ENCODE results near the gene P3H4. TPM values are rescaled to one million over a fixed set of nuclear protein-coding genes. Genes with fewer than 3 reads are reported as not detected.
A peak's percentile ranks its signal among the peaks of the same experiment; 100 is the strongest.

The P3H4 gene
- total RNA-seq, 1 donor from 2014 or later, result 32.1 TPM

- Histone ChIP-seq H3K36me3 (ENCODE audit: control insufficient read depth, insufficient read depth, low read length) (peaks cover 12% of the 10 kb centered on the region), H3K27me3 (ENCODE audit: control insufficient read depth, insufficient read depth, low read length) (no peaks in the 10 kb centered on the region), H3K4me3 (ENCODE audit: low read depth, low read length) (no peak overlapping the region)
- DNase-seq (ENCODE audit: low read depth), result no peak
- TF ChIP-seq CTCF (IDR thresholded peaks at IDR 0.05; ENCODE audit: insufficient read depth, low read length, severe bottlenecking), result no peak
- no peak for FAIRE-seq
These were observed 10.7 kb upstream of the P3H4 start for GRCh38 chr17:41822216-41823140.

GRCh38 chr17:41821776-41822175, 10.0 kb upstream of the P3H4 start:
- H3K4me3 ChIP-seq (ENCODE audit: low read depth, low read length), result no peak overlapping the region
- no peak for FAIRE-seq
- DNase-seq (ENCODE audit: low read depth), result no peak
- no peak for TF ChIP-seq CTCF (IDR thresholded peaks at IDR 0.05; ENCODE audit: insufficient read depth, low read length, severe bottlenecking)
- H3K27me3 ChIP-seq (ENCODE audit: control insufficient read depth, insufficient read depth, low read length), result no peaks in the 10 kb centered on the region
- H3K36me3 ChIP-seq (ENCODE audit: control insufficient read depth, insufficient read depth, low read length), result peaks cover 12% of the 10 kb centered on the region

GRCh38 chr17:41818024-41818423, 6.3 kb upstream of the P3H4 start:
- no peak for DNase-seq (ENCODE audit: low read depth)
- FAIRE-seq, result no peak
- Histone ChIP-seq H3K27me3 (ENCODE audit: control insufficient read depth, insufficient read depth, low read length) (no peaks in the 10 kb centered on the region), H3K36me3 (ENCODE audit: control insufficient read depth, insufficient read depth, low read length) (peaks cover 8% of the 10 kb centered on the region), H3K4me3 (ENCODE audit: low read depth, low read length) (no peak overlapping the region)
- no peak for TF ChIP-seq CTCF (IDR thresholded peaks at IDR 0.05; ENCODE audit: insufficient read depth, low read length, severe bottlenecking)

GRCh38 chr17:41816637-41817320, 5.0 kb upstream of the P3H4 start:
- Histone ChIP-seq H3K4me3 (ENCODE audit: low read depth, low read length) (no peak overlapping the region), H3K27me3 (ENCODE audit: control insufficient read depth, insufficient read depth, low read length) (no peaks in the 10 kb centered on the region), H3K36me3 (ENCODE audit: control insufficient read depth, insufficient read depth, low read length) (peaks cover 8% of the 10 kb centered on the region)
- DNase-seq (ENCODE audit: low read depth) (no peak), FAIRE-seq (peak; percentile 52)
- no peak for TF ChIP-seq CTCF (IDR thresholded peaks at IDR 0.05; ENCODE audit: insufficient read depth, low read length, severe bottlenecking)

- H3K27me3 ChIP-seq (ENCODE audit: control insufficient read depth, insufficient read depth, low read length), result no peaks in the 10 kb centered on the region
- no peak for TF ChIP-seq CTCF (IDR thresholded peaks at IDR 0.05; ENCODE audit: insufficient read depth, low read length, severe bottlenecking)
- peaks cover 10% of the 10 kb centered on the region for H3K36me3 ChIP-seq (ENCODE audit: control insufficient read depth, insufficient read depth, low read length)
- no peak overlapping the region for H3K4me3 ChIP-seq (ENCODE audit: low read depth, low read length)
- no peak for DNase-seq (ENCODE audit: low read depth)
- FAIRE-seq, result no peak
These were observed 2.4 kb upstream of the P3H4 start for GRCh38 chr17:41814195-41814594.
